ENCODE data around the gene ARFGEF3.

ARFGEF3 gene

DNA sequence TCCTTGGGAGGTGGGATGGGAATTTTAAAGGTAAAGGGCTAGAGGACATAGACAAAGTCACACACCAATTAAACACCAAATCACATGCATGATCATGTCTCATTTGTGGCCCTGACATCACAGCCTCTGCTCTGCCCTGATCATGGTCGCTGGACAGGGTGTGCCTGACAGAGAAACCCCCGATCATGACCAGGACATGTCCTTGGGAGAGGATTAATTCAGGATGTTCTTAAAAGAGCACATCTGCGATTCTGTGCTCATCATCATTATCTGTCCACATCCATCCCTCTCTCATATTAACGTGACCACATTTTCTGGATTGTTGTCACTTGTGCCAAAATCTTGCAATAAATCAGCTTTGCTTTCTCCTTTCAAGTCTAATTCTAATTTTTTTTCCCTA, 64.2 kb downstream of the ARFGEF3 start:
- peak; percentile 11 for DNase-seq (ENCODE audit: low read depth)
- H3K4me3 ChIP-seq (ENCODE audit: low read length): no peak overlapping the region
- TF ChIP-seq, protein P1, sequence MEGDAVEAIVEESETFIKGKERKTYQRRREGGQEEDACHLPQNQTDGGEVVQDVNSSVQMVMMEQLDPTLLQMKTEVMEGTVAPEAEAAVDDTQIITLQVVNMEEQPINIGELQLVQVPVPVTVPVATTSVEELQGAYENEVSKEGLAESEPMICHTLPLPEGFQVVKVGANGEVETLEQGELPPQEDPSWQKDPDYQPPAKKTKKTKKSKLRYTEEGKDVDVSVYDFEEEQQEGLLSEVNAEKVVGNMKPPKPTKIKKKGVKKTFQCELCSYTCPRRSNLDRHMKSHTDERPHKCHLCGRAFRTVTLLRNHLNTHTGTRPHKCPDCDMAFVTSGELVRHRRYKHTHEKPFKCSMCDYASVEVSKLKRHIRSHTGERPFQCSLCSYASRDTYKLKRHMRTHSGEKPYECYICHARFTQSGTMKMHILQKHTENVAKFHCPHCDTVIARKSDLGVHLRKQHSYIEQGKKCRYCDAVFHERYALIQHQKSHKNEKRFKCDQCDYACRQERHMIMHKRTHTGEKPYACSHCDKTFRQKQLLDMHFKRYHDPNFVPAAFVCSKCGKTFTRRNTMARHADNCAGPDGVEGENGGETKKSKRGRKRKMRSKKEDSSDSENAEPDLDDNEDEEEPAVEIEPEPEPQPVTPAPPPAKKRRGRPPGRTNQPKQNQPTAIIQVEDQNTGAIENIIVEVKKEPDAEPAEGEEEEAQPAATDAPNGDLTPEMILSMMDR (conservative IDR thresholded peaks at IDR 0.05; ENCODE audit: low read length): no peak

GRCh38 chr6:138226700-138227315, 65.1 kb downstream of the ARFGEF3 start:
- no peak overlapping the region for H3K4me3 ChIP-seq (ENCODE audit: low read length)
- TF ChIP-seq, protein P1 (conservative IDR thresholded peaks at IDR 0.05; ENCODE audit: low read length): no peak
- peak; percentile 43 for DNase-seq (ENCODE audit: low read depth)

DNA sequence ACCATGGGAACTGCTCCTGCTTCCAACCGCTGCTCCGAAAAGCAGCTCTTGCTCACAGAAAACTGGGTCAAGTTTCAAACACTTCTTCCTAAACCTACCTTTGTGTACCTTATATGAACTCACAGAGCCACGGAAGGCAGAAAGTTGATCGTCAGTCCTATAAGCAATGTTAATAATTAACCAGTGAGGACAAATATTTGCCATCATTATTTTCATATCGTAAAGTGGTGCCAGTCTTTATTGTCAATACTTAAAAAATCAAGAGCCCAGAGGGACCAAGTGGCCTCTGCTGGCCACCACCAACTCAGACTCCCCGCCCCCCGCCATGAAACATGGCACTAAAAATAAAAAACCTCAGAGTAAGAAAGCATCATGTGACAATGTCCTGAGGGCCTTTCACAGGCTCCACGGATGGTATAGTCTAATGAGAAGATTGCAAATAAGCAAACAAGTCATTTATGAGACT, 65.6 kb downstream of the ARFGEF3 start:
- TF ChIP-seq, protein P1 (conservative IDR thresholded peaks at IDR 0.05; ENCODE audit: low read length): no peak
- DNase-seq (ENCODE audit: low read depth): no peak
- no peak overlapping the region for H3K4me3 ChIP-seq (ENCODE audit: low read length)

- no peak overlapping the region for H3K4me3 ChIP-seq (ENCODE audit: low read length)
- no peak for DNase-seq (ENCODE audit: low read depth)
- TF ChIP-seq, protein P1 (conservative IDR thresholded peaks at IDR 0.05; ENCODE audit: low read length): no peak
Measured at GRCh38 chr6:138229072-138229471, 67.3 kb downstream of the ARFGEF3 start.

DNA sequence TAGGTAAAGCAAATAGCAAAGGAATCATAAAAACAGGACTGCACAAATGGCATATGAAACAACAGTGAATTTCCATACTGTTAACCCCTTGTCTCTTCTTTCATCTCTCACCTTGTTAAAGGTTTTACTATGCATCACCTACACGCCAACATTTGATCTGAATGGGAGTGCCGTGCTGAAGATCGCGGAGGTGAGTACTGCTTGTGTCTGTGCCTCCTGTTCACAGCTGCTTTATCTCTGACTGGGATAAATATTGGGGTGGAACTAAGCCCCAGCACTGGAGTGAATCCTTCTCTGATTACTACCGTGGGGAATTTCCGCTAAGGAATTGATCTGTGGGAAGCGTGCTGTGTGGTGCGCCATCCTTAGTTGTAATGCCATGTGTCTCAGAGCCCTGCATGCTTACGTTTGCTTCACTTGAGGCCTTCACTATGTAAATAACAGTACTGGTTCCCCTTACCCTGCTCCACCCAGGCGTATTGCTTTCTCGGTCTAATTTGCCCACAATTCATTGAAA, 68.0 kb downstream of the ARFGEF3 start:
- TF ChIP-seq, protein P1 (conservative IDR thresholded peaks at IDR 0.05; ENCODE audit: low read length): no peak
- no peak for DNase-seq (ENCODE audit: low read depth)
- H3K4me3 ChIP-seq (ENCODE audit: low read length): no peak overlapping the region

GRCh38 chr6:138230221-138230620, 68.5 kb downstream of the ARFGEF3 start:
- H3K4me3 ChIP-seq (ENCODE audit: low read length): no peak overlapping the region
- TF ChIP-seq, protein P1 (conservative IDR thresholded peaks at IDR 0.05; ENCODE audit: low read length): no peak
- no peak for DNase-seq (ENCODE audit: low read depth)

GRCh38 chr6:138230759-138231380, 69.1 kb downstream of the ARFGEF3 start:
- no peak overlapping the region for H3K4me3 ChIP-seq (ENCODE audit: low read length)
- no peak for DNase-seq (ENCODE audit: low read depth)
- TF ChIP-seq, protein P1 (conservative IDR thresholded peaks at IDR 0.05; ENCODE audit: low read length): no peak
